ENCODE data around the gene DTX4.
A peak's percentile ranks its signal among the peaks of the same experiment; 100 is the strongest.

Gene DTX4

GRCh38 chr11:59221441-59221840, 49.5 kb downstream of the DTX4 start:
- DNase-seq: no peak

DNA sequence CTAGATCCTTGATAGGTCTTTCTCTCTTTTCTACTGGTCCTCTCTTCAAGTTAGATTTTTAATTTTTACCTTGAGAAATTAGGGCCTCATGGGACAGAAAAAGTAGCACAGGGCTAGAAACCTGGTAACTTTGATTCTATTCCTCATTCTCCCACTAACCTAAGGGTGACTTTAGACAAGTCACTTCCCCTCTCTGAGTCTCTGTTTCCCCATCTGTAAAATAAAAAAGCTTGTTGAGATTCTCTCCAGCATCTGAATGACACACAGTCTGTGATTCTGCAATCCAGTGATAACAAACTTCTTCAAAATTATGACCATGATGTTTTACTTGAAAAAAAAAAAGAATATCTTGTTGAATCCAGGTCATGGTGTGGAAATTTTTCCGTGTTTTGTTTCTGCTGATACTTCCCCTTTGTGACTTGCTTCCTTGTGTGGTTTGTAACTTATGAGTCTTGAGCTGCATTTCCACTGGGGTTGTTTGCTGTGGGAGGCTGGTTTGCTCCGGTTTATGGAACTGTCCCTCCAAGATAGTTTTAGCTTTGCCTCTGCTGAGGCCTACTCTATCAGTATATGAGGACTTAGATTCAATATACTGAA, 50.6 kb downstream of the DTX4 start:
- no peak for DNase-seq

DNA sequence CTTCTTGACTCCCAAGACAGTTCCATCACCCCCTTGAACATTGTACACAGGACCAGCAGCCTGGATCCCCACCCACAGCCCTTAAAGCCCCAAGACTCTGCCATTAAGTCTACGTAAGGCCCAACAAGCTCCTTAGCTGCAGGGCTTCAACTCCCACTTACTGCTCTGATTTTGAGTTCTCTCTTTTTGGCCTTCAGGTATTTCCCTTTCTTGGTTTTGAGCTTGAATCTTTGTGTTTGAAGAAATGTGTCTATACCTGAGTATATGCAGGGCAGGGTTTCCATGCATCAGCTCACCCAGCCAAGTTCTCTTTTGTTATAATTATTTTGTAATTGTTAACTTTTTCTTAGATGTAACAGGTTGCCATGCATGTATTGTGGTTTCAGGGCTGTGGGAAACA, 51.2 kb downstream of the DTX4 start:
- no peak for DNase-seq

DNA sequence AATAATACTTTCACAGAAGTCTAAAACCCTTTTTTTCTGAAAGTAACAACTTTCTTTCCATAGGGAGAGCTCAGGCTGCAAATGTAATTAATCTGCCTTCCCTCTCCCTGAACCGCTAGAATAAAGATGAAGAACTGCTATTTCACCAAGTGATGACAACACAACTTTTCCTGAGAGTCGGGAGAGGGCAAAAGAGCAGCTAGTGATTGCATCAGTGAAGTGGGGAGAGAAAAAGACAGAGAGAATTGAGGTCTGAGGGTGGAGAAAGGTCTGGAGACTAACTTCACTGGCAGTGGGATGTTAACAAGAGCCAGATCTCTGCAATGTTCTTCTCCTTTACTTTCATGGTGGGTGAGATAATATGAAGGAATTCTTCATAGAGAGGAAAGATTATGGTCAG, 51.7 kb downstream of the DTX4 start:
- DNase-seq: no peak

DNA sequence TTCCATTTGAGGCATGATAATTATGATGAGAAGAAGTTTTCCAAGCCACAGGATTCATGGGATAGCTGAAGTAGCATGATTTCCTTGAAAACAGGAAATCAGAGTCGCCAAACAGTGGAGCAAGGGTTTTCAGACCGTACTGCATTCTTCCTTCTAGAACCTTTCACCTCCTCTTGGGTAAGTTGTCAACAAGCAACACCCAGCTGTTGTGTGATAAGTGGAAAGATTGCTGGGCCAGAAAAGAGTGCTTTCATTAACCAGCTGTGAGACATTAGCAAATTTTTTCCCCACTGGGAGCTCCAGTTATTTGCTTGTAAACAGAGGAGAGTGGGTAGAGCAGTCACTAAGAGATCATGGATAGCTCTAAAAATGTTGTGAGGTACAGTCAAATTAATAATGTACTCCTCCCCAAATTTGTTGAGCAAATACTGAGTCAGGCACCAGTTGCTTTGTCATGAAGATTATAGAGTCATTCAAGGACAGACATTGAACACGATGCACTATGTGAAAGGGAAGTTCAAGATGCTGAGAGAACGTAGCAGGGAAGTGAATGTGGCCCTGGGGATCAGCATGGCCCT, 52.5 kb downstream of the DTX4 start:
- no peak for DNase-seq

- DNase-seq: no peak
Observed at GRCh38 chr11:59225017-59225416, 53.1 kb downstream of the DTX4 start.

DNA sequence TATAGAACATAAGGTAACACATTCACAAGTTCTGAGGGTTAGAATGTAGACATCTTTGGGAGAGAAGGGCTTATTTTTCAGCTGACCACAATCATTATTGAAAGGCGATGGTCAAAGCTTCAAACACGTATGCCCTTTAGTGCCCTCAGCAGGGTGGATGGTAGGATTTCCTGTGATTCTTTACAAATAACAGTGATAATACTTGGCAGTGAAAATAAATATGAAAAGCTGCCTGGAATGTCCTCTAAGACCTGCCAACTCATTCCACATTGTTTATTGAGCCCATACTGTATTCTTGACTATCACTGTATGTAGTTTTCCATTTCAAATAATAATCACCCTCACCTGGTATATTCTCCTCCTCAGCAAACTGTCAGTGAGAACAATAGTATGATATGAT, 54.5 kb downstream of the DTX4 start:
- DNase-seq: no peak

- no peak for DNase-seq
Observed at GRCh38 chr11:59240322-59240721, 68.4 kb downstream of the DTX4 start.

DNA sequence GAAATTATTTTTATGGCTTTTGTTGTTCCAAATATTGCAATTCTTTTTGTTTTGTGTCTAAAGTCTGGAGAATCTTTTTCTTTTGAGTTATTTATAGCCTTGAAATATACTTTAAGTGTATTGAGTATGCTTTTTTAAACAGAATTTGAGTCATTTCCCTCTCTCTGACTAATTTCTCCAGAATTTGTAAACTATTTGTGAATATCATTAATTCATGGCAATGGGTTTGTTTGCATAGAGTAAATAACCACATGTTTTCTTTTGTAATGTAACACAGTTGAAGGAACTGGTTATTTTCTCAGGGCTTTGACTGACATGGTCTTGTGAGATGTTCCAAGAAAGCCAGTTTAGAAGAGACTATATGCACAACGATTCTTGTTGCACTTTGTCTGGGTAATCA, 71.7 kb downstream of the DTX4 start:
- DNase-seq: no peak

GRCh38 chr11:59247531-59248227, 75.7 kb downstream of the DTX4 start:
- peak; percentile 71 for DNase-seq

DNA sequence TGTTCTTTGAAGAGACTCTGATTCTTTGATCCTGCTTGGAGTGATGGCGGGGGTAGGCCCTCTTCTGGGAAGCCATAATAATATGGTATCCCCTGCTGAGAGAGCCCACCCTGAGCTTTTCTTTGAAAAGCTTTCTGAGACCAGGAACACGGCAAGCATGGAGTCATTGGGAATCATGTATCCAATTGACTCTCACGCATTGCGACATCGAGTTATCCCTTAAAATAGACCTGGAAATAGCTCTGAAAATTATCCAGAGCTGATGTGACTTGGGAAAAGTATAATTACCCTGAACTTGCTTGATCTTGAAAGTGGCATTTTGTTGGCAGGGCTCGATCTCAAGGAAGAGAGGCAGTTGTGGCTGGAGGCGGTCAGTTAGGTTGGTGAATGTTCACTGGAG, 77.6 kb downstream of the DTX4 start:
- DNase-seq: no peak

GRCh38 chr11:59253001-59253400, 81.1 kb downstream of the DTX4 start:
- DNase-seq: no peak

DNA sequence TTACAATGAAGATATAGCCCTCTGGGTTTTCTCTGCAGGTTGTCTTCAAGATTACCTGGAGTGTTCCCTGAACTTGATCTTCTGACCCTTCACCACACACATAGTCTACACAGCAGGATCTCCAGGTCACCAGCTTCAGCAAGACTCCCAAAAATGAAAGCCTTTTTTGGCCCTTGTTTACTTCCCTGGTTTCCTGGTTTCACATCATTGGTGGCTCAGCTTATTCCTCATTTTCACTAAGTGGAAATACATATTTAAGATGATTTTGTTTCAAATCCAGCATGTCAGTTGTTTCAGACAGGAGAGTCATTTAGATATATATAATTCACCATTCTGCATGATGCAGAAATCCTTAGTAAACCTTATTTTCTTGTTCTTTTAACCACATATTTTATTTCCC, 82.4 kb downstream of the DTX4 start:
- no peak for DNase-seq

- no peak for DNase-seq
Observed at GRCh38 chr11:59255281-59255680, 83.3 kb downstream of the DTX4 start.
